ENCODE results near the gene B3GALT6.

Gene B3GALT6

GRCh38 chr1:1202831-1203560 lies 29.0 kb upstream of the B3GALT6 start:
- DNase-seq, result peak; percentile 69

- no peak for DNase-seq
Observed at GRCh38 chr1:1203561-1204424, 28.2 kb upstream of the B3GALT6 start.

DNA sequence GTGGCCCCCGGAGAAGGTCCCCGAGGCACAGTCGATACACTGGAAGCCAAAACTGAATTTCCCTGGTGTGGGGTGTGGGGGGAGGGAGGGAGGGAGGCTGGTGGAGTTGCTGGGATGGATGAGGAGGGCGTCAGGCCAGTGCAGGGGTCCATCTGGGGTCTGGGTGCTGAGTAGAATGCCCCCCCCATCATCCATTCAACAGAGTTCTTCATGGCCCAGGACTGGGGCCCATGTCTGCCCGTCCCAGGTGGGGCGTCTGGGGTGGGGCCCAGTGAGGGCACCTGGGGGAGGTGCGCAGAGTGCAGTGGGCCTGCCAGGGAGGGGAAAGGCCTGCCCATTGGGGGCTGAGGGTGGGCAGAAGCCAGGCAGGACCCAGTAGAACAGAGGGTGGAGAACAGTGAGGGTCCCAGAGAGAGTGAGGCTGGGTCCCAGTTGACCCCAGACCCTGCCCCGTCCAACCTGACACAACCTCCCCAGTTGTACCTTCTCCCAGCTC lies 27.6 kb upstream of the B3GALT6 start:
- DNase-seq, result peak; percentile 51

DNA sequence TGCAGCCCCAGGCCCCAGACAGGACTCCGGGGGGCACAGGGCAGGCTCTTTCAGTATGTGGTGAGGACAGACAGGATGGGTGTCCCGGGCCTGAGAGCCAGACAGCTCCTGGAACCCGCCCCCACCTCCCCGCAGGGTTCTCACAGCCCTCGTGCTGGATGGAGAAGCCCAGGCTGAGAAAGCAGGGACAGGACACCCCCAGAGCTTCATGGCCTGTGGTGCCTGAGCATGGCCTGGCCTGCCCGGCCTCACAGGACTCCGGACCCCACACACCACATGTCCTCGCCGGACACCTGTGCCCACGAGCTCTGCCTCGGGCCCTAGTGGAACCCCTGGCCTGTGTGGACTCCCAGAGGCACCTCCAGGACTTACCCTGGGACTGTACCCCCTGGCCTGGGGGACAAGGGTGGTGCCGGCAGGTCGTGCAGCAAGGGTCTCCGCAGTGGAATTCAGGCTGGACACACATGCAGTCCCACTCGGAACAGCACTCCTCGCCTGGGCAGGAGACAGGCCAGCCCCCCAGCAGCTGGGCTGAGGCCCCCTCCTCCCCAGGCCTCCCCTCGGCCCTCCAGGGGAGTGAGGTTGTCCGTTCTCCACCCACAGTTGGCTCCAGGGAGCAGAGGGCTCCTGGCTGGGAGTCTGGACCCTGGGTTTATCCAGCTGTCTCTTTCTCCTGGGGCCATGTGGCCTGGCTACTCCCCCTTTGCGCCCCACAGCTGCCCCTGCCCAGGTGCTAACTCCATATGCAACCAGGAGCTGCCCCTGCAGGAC lies 26.9 kb upstream of the B3GALT6 start:
- DNase-seq, result peak; percentile 67

DNA sequence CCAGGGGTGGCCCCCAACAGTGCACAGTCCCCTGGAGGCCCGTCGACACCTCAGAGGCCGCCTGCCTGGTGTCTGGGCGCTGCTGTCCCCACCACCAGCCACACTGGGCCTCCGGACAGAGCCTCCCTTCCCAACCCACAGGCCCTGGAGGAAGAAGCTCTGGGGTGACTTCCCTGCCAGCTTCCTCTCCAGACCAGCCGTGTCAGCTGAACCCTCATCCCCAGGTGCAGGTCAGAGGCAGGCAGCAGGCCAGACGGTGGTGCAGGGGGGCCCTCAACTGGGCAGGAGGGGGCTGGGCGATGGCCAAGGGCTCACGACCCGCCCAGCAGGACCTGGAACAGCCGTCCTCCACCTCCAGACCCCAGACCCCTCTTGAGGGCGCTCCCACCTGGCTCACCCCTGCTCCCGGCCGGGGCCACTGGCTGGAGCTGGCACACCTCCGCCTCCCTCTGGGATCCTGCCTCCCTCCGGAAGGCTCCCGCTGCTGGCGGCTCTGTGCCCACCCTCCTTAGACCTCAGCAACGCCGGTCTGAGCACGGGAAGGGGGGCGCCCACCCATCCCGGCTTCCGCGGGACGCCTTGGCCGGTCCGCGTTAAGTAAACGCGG lies 26.2 kb upstream of the B3GALT6 start:
- DNase-seq, result peak; percentile 71

DNA sequence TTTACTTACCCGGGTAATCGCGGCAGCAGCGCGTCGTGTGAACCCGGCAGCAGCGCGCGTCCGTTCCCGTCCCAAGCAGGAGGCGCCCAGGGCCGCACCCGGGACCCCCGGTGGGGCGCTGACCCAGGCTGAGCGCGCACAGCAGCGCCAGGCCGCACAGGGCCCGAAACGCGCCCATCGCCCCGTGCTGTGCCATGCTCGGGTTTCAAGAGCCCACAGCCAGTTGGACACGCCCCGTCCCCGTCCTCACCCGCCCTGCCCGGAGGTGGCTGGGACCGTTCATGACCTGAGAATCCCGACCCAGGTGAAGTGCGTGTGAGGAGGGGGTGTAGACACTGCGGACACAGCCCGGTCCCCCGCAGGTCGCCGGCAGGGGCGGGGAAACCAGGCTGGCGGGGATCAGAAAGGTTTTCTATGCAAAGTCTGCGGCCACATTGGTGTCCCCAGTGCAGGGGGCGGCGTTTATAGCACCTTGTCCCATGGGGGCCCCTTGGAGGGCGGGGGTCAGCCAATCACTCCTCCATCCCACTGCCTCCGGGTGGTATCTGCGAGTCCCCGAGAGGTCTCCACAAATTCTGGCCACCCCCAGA lies 25.6 kb upstream of the B3GALT6 start, which contains the start of gene TNFRSF18:
Gene TNFRSF18, minus strand, starts transcription at position 217 of the 590 bp plus-strand sequence. Its CDS starts 21 bp downstream, at position 196.
- peak; percentile 88 for DNase-seq

- peak; percentile 76 for DNase-seq
Observed at GRCh38 chr1:1206966-1207531, 25.0 kb upstream of the B3GALT6 start.

- DNase-seq, result no peak
Observed at GRCh38 chr1:1207571-1207892, 24.5 kb upstream of the B3GALT6 start.

GRCh38 chr1:1208713-1209433 lies 23.2 kb upstream of the B3GALT6 start:
- DNase-seq, result peak; percentile 86

GRCh38 chr1:1210726-1211540 lies 21.1 kb upstream of the B3GALT6 start:
- DNase-seq, result peak; percentile 62

DNA sequence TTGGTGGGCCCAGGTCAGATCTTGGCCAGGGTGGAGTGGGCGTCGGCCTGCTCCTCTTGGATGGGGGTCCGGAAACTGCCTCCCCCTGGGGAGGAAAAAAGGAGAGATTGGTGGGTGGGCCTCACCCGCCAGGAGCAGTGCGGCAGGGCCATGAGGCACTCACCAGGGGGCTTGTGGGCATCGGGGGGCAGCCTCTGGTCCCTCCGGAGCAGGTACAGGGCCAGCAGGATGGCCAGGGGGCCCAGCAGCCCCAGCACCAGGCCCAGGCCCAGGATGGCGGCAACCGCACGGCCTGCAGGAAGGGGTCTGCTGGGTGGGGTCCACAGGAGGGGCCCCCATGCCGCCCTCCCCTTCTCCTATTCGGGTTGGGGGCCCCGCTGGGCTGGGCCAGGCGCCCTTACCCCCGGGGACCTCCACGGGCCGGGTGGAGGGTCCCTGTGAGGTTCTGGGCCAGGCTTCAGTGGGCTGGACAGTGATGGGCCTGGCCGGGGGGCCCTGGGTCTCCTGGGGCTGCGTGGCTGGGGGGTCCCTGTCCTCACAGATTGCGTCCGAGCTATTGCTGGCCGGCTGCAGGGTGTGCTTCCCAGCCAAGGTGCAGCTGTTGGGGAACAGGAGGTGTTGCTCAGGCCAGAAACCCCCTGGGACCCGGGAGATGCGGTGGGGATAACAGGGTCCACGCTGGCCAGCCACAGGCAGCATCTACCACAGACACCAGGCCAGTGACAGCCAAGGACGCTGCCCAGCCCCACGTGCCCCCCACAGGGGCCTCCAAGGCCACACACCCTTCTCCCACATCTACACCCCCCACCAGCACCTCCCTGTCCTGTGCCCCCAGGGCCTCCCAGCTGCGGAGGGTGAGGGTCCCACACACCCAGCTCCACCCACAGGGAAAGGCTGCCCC lies 20.2 kb upstream of the B3GALT6 start:
- peak; percentile 65 for DNase-seq

DNA sequence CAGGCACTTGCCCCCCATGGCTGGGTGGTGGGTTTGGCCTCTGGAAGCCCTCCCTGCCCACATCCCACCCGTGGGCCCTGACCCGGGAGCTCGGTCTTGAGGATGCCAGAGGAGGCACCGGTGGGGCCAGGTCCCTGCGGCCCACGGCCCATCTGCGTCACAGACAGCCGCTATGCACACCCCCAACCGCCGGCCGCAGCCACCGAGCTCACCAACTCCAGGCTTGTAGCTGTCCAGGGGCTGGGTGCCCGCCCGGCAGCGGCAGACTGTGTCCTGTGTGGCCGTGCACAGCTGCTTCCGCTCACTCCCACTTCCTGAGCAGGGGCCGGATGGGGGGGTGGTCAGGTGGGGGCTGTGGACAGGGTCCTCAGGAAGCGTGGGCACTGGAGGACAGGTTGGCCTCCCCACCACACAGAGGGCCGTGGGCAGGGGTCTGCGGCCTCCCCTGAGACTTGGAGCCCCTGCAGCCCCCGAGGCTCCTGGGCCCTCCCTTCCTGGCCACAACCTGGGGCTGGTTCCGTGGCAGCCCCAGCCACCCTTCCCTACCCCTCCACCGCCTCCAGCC lies 19.2 kb upstream of the B3GALT6 start:
- DNase-seq, result peak; percentile 84

- peak; percentile 84 for DNase-seq
Observed at GRCh38 chr1:1213345-1214265, 18.4 kb upstream of the B3GALT6 start, which contains the start of gene TNFRSF4. TSS of gene TNFRSF4 (minus strand) at chr1:1214153. CDS start at chr1:1214127, 26 bp downstream.

GRCh38 chr1:1215080-1215676 lies 16.9 kb upstream of the B3GALT6 start:
- DNase-seq, result peak; percentile 87

DNA sequence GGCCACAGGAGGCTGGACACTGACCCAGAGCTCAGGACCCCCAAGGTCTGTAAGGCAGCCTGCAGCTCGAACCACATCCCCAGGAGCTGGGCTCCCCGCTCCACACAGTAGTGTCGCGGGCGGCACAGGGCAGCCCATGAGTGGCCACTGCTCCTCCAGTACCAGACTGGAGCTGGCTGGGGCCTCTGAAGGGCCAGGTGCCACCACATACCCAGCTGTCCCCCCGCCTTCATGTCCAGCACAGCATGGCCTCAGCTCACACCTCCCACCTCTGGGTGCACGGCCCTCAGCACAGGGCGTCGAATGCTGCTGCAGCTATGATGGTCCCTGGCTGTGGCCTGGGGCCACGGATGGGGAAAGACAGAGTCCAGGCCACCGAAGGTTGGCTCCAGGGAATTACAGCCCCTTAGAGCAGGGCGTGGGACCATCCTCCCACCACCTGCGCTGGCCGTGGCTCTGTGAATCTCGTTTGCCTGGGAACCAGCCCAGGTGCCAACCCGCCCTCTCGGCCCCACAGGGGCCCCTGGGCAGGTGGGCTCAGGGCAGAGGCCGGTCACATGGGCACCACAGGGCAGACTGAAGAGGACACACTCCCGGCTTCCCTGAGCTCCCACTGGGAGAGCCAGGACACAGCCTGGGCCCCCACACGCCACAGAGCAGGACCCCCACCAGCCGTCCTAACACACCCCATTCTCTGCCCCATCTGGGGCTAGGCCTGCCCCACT lies 16.0 kb upstream of the B3GALT6 start:
- DNase-seq, result no peak
